Measurements from ENCODE around the gene TMEM178A.

TMEM178A gene

GRCh38 chr2:39762448-39762847 is 96.7 kb downstream of the TMEM178A start:
- no peak for DNase-seq

All from SIG-M5 (cell line).